ENCODE data around the gene GET4. TPM values are rescaled to one million over a fixed set of nuclear protein-coding genes. Genes with fewer than 3 reads are reported as not detected.
"Not testable (repeated sequence)": the region's sequence is repeated elsewhere in the genome, so short reads cannot be mapped to it uniquely, and the experiment has no call there.

Gene GET4
- polyA plus RNA-seq, 1 experiment, result 21.7 TPM

DNA sequence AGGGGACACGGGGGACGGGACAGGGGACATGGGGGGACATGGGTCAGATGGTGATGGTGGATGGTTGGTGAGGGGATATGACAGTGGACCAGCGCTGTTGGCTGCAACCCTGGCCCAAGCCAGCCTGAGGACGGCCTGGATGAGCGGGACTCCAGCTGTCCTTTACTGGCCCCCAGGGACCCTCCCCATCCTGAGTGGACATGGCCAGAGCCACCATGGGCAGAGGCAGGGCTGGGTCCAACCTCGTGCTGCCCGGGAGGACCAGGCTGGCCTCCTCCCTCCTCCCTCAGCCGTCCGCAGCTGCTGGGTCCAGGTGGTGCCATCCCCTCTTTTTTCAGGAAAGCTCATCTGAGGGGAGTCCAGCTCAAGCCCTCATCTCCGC, 30.4 kb downstream of the GET4 start:
- DNase-seq (ENCODE audit: low read depth), result no peak
- POLR2A ChIA-PET, result no interaction called here
- Histone ChIP-seq H3K36me3 (ENCODE audit: control insufficient read depth, insufficient read depth, low read length) (no peaks in the 10 kb centered on the region), H3K27me3 (ENCODE audit: control insufficient read depth, insufficient read depth, low read length) (no peaks in the 10 kb centered on the region), H3K4me3 (ENCODE audit: low read depth, low read length) (no peak overlapping the region)
- TF ChIP-seq, protein P1, sequence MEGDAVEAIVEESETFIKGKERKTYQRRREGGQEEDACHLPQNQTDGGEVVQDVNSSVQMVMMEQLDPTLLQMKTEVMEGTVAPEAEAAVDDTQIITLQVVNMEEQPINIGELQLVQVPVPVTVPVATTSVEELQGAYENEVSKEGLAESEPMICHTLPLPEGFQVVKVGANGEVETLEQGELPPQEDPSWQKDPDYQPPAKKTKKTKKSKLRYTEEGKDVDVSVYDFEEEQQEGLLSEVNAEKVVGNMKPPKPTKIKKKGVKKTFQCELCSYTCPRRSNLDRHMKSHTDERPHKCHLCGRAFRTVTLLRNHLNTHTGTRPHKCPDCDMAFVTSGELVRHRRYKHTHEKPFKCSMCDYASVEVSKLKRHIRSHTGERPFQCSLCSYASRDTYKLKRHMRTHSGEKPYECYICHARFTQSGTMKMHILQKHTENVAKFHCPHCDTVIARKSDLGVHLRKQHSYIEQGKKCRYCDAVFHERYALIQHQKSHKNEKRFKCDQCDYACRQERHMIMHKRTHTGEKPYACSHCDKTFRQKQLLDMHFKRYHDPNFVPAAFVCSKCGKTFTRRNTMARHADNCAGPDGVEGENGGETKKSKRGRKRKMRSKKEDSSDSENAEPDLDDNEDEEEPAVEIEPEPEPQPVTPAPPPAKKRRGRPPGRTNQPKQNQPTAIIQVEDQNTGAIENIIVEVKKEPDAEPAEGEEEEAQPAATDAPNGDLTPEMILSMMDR (IDR thresholded peaks at IDR 0.05; ENCODE audit: insufficient read depth, low read depth, low read length), result no peak
- CTCF ChIA-PET, result interaction anchor here (0.7 to 1.3 kb wide), 3 partner anchors 86 to 277 kb away, joined by 3 to 4 read pairs (median 4); no protein-coding TSS in a partner anchor

DNA sequence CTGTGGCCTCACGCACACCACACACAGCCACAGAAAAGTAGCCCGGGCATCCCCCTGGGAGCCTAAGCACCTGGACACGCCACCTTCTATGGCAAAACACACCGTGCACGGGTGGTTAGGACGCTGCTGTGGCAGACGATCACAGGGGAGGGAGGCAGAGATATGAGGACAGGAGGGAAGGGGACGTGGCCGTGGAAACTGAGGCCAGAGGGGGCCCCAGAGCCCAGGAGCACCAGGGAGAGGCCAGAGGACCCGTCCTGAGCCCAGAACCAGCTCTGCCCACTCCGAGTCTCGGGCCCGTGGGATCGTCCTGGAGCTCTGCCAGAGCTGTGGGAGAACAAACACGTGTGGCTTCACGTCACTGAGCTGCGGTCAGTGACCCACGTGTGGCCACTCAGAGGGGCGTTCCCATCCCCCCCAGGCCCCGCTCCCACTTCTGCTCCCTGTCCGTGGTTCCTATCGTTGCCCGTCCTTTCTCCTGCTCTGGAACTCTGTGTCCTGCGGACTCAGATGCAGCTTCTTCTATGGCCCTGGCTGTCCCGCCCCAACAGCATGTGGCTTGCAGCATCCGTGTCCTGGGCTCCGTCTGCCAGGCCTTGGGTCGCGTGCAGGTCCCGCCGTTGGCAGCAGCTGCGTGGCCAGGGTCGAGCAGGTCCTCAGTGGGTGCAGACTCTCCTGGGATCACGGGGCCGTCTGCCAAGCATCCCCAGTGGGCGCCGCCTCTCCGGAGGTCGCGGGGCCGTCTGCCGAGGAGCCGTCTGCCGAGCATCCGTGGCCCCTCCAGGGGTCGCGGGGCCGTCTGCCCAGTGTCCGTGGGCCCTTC, 31.0 kb downstream of the GET4 start:
- DNase-seq (ENCODE audit: low read depth), result no peak
- no peaks in the 10 kb centered on the region for H3K36me3 ChIP-seq (ENCODE audit: control insufficient read depth, insufficient read depth, low read length)
- no peak overlapping the region for H3K4me3 ChIP-seq (ENCODE audit: low read depth, low read length)
- CTCF ChIA-PET, result interaction anchor here (0.7 to 3.0 kb wide), 8 partner anchors 7 to 276 kb away, joined by 3 to 23 read pairs (median 3); no protein-coding TSS in a partner anchor
- POLR2A ChIA-PET, result no interaction called here
- TF ChIP-seq, protein P1 (IDR thresholded peaks at IDR 0.05; ENCODE audit: insufficient read depth, low read depth, low read length), result no peak
- no peaks in the 10 kb centered on the region for H3K27me3 ChIP-seq (ENCODE audit: control insufficient read depth, insufficient read depth, low read length)

DNA sequence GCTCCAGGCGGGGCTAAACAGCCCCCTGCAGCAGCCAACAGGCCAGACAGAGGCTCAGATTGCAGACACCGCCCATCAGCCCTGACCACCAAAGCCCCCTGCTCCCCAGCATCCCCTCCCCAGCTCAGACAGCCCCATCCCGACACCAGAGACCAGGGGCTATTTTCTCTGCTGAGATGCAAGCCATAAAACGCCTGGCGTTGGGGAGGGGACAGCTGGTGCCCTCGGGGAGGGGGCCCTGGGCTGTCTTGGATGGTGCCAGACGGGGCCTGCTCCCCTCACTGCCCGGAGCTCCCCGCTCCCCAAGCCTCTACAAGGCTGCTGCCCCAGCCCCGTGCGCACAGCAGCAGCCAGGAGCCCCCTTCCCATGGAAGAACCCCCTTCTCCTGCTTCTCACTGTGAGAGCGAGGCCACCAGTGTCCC, 31.8 kb downstream of the GET4 start:
- no peak overlapping the region for H3K4me3 ChIP-seq (ENCODE audit: low read depth, low read length)
- H3K27me3 ChIP-seq (ENCODE audit: control insufficient read depth, insufficient read depth, low read length), result no peaks in the 10 kb centered on the region
- H3K36me3 ChIP-seq (ENCODE audit: control insufficient read depth, insufficient read depth, low read length), result no peaks in the 10 kb centered on the region
- TF ChIP-seq, protein P1 (IDR thresholded peaks at IDR 0.05; ENCODE audit: insufficient read depth, low read depth, low read length), result no peak
- DNase-seq (ENCODE audit: low read depth), result no peak
- POLR2A ChIA-PET, result no interaction called here
- CTCF ChIA-PET, result interaction anchor here (0.7 to 3.0 kb wide), 8 partner anchors 8 to 275 kb away, joined by 3 to 23 read pairs (median 3); no protein-coding TSS in a partner anchor

DNA sequence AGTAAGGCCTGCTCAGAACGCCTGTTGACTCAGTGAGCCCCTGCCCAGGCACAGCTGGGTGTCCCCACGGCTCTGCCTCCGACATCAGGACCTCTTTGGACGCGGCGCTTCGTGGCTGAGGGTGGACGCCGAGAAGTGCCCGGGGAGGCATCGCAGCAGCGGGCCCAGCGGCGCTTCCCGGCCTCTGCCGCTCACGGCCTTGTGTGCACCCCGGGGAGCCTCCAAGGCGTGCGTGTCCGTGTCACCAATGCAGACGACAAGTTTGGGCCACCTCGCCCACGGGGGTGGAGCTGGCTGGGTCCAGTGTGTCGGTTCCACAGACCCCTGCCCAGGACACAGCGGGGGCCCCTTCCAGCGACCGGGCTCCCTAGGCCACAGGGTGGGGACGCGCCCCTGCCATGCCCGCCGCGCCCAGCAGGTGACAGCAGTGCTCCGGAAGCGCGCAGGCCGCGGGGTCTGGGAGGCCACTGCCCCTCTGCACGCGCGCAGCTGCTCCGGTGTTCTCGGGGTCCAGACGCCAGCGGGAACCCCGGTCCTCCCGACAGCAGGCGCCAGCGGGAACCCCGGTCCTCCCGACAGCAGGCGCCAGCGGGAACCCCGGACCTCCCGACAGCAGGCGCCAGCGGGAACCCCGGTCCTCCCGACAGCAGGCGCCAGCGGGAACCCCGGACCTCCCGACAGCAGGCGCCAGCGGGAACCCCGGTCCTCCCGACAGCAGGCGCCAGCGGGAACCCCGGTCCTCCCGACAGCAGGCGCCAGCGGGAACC, 32.4 kb downstream of the GET4 start:
- CTCF ChIA-PET, result interaction anchor here (0.7 to 3.0 kb wide), 8 partner anchors 9 to 157 kb away, joined by 3 to 23 read pairs (median 4); no protein-coding TSS in a partner anchor
- peak overlapping the region; percentile 29 for H3K4me3 ChIP-seq (ENCODE audit: low read depth, low read length)
- DNase-seq (ENCODE audit: low read depth); H3K27me3 ChIP-seq (ENCODE audit: control insufficient read depth, insufficient read depth, low read length); H3K36me3 ChIP-seq (ENCODE audit: control insufficient read depth, insufficient read depth, low read length): not testable (repeated sequence)
- POLR2A ChIA-PET, result interaction anchor here (0.6 kb wide), 1 partner anchor 66 kb away, joined by 4 read pairs; no protein-coding TSS in a partner anchor
- TF ChIP-seq, protein P1 (IDR thresholded peaks at IDR 0.05; ENCODE audit: insufficient read depth, low read depth, low read length), result peak; percentile 74

Measured in BJ (cell line).